GM21360 (cell line): Measurements from ENCODE around the gene DCAF17.
"Not testable (repeated sequence)": the region's sequence is repeated elsewhere in the genome, so short reads cannot be mapped to it uniquely, and the experiment has no call there.

Experiments used
- ATAC-seq: cut with Tn5 transposase; IDR thresholded peaks from one replicate; pipeline ENCODE4 v1.9.1; 2021; ENCODE audit warnings: mild to moderate bottlenecking, moderate library complexity; ENCODE audit not compliant: unreplicated experiment

The DCAF17 gene

GRCh38 chr2:171410624-171411023, 23.4 kb upstream of the DCAF17 start:
- ATAC-seq = no peak

DNA sequence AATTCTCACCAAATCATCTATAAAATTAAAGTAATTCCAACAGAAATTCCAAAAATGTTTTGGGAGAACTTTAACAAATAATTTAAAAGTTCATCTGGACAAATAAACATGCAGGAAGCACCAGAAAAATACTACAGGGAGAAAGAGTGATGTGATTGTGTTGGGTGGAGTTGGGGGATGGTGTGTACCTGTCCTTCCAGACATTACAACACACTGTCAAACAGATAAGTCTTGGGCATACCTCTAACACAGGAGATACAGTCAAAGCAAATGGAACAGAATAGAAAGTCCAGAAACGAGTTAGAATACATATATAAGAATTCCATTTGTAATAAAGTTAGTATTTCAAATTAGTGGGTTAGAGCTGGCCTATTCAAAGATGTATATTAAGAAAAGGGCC, 22.8 kb upstream of the DCAF17 start:
- no peak for ATAC-seq

GRCh38 chr2:171411791-171412483, 22.1 kb upstream of the DCAF17 start:
- no peak for ATAC-seq

GRCh38 chr2:171412571-171413175, 21.4 kb upstream of the DCAF17 start:
- ATAC-seq = no peak

- ATAC-seq = not testable (repeated sequence)
Measured at GRCh38 chr2:171414645-171415044, 19.4 kb upstream of the DCAF17 start.

- peak; percentile 91 for ATAC-seq
Measured at GRCh38 chr2:171416009-171416926, 17.8 kb upstream of the DCAF17 start.

GRCh38 chr2:171419333-171419732, 14.7 kb upstream of the DCAF17 start:
- no peak for ATAC-seq

DNA sequence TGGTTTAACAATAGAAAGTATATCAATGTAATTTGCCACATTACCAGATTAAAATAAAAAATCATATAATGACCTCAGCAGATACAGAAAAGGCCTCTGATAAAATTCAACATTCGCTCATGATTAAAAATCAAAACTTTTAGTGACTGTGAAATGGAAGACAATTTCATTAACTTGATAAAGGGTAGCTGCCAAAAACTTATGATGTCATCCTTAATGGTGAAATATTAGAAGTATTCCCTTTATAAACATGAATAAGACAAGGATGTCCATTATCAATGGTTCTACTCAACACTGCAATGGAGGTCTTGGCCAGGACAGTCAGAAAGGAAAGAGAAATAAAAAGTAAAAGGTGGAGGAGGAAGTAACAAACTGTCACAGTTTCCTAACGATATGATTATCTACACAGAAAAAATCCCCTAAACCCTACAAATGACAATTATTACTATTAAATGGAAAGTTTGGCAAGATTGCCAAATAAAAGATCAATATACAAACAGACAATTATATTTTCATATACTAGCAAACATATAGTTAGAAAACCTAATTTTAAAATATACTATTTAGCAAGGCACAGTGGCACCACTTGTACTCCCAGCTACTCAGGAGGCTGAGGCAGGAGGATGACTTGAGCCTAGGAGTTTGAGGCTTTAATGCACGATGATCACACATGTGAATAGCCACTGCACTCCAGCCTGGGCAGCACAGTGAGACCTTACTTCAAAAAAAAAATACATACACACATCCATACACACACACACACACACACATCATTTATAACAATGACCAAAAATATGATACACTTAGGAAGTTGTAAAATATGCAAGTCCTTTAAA, 13.1 kb upstream of the DCAF17 start:
- ATAC-seq = no peak

DNA sequence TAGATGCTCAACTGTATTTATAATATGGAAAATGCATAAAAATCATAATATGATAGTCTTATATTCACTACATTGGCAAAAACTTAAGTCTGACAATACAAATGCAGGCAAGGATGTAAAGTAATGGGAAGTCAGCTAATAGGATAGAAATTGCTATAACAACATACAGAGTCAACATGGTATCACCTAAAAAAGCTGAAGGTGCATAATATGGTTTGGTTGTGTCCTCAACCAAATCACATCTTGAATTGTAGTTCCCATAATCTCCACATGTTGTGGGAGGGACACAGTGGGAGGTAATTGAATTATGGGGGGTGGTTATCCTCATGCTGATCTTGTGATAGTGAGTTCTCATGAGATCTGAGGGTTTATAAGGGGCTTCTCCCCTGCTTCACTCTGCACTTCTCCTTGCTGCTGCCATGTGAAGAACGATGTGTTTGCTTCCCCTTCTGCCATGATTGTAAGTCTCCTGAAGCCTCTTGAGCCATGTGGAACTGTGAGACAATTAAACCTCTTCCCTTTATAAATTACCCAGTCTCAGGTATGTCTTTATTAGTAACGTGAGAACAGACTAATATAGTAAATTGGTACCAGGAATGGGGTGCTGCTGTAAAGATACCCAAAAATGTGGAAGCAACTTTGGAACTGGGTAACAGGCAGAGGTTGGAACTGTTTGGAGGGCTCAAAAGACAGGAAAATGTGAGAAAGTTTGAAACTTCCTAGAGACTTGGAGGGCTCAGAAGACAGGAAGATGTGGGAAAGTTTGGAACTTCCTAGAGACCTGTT, 11.1 kb upstream of the DCAF17 start:
- not testable (repeated sequence) for ATAC-seq

DNA sequence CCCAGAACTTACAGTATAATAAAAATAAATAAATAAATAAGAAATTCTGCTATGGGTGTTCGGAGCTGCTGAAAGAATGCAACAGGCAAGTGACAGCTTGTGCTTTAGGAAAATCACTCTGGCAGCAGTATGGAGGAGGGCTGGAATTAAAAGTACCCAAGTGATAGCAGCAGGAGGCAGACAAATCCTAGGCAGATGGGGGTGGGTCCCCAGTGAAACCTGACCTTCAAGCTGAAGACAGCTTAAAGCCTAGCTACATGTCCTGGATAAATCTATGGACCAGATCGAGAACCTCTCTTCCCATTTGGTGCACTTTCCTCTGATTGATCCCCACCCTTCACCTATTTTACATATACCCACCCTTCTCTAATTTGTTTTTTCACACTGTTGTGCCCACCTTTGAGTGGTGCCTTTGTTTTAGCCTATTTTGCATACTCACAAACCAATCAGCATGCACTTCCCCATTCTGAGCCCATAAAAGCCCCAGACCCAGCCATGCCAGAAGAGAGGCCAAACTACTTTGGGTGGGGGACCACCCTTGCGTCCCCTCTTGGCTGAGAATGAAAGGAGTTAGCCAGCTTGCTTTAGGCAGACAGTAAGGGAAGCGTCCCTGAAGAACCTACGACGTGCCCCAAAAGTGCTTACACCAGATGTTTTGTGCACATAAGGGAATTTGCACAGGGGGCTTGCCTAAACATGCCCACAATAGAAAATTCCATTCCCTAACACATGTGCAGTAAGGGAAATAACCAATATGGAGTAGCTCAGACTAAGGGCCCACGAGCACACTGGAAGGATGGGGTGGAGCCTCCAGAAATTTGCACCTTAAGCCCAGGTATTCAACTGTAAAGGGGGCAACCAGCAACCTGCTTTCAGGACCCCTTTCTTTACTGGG, 3.3 kb upstream of the DCAF17 start:
- no peak for ATAC-seq

GRCh38 chr2:171431677-171432167, 2.3 kb upstream of the DCAF17 start:
- ATAC-seq = no peak

- ATAC-seq = no peak
Measured at GRCh38 chr2:171432206-171432968, 1.6 kb upstream of the DCAF17 start.

DNA sequence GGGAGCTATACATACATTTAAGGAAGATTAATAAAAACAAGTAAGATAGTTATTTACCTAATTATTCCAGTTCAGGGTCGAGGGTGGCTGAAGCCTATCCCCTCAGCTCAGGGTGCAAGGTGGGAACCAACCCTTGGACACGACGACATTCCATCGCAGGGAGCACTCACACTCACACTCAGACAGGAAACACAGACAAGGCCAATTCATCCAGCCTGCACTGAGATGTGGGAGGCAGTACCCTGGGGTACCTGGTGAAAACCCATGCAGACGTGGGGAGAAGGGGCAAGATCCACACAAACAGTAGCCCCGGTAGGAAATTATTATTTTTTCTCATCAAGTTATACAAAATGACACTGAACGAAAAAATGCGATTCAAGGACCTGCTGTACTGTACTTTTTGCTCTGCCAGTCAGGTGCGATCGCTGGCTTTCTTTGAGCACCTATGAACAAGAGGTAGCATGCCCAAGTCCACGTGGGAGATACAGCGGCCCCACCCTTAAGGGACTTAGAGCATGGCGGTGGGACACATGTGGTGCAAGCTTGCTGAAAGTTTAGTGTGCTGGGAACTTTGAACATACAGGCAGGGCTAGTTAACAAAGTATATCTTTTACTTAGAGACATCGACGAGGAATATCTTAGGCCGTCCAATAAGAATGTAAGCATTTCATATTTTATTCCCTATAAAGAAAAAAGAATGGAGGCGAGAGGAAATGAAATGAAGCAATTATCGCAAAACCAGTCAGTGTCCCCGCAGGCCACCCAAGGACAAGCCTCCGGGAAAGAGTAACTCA, 860 bp upstream of the DCAF17 start:
- no peak for ATAC-seq

DNA sequence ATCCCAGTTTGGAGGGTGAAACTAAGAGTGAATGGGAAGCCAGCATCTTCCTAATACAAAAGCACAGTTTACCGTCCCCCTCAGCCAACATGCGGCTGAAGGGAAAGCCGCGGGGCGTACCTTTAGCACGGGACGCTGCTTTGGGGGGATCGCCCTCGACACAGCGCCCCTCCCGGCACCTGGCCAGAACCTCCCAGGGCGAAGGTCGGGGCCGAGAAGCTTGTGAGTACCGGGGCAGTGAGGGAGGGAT, 338 bp upstream of the DCAF17 start, which contains the start of gene METTL8:
Gene METTL8 (minus strand): TSS at position 228 of the 250 bp plus-strand sequence. CDS start 41,805 bp downstream, outside the sequence.
- ATAC-seq = no peak

- ATAC-seq = no peak
Measured at GRCh38 chr2:171436307-171436706, 2.3 kb downstream of the DCAF17 start.

- ATAC-seq = no peak
Measured at GRCh38 chr2:171441470-171441869, 7.4 kb downstream of the DCAF17 start.

- ATAC-seq = no peak
Measured at GRCh38 chr2:171447675-171448074, 13.6 kb downstream of the DCAF17 start.
